Middle frontal gyrus (tissue), 1 donor: ENCODE results near the gene TTLL1.

Source experiments
- DNase-seq: peaks from one replicate; pipeline ENCODE4 v3.0.0-alpha.2; 2015; ENCODE audit warnings: low spot score; ENCODE audit errors: extremely low spot score

TTLL1 gene

GRCh38 chr22:43088984-43089717, at the start of gene TTLL1:
TSS of gene TTLL1 (minus strand) at chr22:43089391. CDS start at chr22:43075586, 13,805 bp downstream.
- DNase-seq = peak; percentile 78

- DNase-seq = no peak
Measured at GRCh38 chr22:43136801-43137200, 47.6 kb upstream of the TTLL1 start.

DNA sequence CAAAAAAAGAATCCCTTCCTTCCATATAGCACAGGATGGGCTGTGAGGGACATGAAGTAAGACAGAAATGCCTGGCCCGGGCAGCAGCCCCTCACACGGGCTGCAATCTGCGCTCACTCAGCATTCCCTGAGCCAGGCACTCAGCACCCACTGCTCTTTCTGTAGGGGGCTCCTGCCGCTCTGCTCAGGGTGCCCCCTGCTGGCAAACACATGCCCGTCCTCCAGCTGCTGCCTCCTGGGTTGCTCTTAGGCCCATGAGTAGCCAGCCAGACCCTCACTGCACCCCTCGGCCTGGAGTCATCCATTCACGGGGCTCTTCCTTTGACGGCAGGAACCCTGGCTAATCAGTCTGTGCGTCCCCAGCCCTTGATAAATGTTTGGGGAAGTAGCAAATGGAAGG, 47.1 kb upstream of the TTLL1 start:
- no peak for DNase-seq

DNA sequence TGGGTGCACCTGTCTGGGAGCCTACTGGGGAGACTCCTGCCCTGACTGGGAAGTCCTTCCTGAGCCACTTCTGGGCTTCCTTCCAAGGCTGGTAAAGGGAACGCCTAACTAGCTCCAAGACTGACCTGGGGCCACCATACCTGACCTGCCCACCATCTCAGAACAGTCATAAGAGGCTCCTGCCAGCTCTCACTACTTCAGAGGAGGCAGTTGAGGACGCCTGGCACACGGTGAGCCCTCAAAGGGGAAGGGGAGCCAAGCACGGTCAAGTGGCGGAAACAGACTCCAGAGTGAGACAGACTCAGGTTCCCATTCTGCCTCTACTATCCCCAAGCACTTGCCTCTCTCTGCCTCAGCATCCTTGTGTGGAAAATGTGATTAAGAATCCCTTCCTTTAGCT, 46.4 kb upstream of the TTLL1 start:
- no peak for DNase-seq

GRCh38 chr22:43134553-43134952, 45.4 kb upstream of the TTLL1 start:
- DNase-seq = no peak

GRCh38 chr22:43133401-43133800, 44.2 kb upstream of the TTLL1 start:
- DNase-seq = no peak

DNA sequence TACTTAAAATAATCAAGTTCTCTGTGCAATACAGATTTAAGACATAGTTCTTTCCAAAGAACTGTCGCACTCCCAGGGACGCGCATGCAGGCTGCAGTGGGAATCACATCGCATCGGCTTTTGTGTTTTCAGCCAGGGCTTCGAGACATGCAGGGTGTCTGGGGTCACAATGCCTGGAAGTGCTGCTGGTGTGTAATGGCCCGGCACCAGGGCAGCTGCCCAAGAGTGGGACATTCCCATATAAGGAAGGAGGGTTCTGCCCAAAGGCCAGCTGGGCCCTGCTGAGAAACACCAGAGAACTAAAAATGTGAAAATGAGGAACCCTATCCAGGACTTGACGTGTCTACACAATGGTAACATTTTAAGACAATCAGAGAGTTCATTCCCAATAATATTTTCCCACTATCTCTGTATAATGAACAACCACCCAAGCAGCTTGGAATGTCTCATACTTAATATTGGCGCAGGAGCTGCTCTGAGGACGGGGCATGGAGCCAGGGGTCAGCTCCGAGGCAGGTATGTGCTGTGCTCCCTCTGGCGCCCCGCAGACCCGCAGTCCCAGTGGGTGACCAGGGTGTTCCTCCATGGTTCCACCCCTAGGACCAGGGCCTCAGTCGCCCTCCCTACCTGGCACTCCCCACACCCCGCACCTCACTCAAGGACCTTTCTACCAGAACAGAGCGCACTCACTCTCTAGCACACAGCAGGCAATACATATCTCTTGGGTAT, 42.7 kb upstream of the TTLL1 start:
- no peak for DNase-seq

GRCh38 chr22:43129426-43130425, 40.5 kb upstream of the TTLL1 start:
- DNase-seq = no peak

DNA sequence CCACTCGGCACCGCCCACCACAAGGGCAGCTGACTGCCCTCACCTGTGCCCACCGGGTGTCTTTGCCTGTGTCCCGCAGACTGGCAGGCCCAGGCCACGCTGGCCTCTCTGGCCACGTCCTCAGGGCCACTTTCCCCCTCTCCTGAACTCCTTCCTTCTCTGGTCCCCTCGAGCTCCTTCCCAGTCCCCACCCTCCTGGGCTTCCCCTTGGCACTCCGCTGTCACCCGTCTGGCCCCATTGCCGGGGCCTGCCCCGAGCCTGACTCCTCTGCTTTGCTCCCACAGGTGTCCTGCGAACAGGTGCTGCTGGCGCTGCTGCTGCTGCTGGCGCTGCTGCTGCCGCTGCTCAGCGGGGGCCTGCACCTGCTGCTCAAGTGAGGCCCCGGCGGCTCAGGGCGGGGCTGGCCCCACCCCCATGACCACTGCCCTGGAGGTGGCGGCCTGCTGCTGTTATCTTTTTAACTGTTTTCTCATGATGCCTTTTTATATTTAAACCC, 39.8 kb upstream of the TTLL1 start:
- DNase-seq = no peak

DNA sequence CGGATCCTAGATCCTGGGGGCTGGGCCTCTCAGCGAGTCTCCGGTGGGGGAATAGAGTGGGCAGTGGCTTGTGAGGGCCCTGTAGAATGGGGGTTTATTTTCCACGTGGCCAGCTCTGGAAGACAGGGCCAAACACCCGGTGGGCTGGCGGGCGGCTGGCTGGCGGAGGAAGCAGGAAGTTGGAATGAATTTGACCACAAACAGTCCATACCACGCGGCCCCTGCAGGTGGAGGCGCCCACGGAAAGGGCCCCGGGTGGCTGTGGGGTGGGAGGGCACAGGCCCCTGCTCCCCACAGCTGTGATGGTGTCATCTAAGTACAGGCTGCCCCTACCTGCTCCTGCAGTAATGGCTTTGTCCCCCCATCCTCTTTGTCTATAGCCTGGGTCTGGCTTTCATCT, 38.9 kb upstream of the TTLL1 start:
- no peak for DNase-seq

GRCh38 chr22:43127166-43127908, 38.1 kb upstream of the TTLL1 start:
- no peak for DNase-seq

DNA sequence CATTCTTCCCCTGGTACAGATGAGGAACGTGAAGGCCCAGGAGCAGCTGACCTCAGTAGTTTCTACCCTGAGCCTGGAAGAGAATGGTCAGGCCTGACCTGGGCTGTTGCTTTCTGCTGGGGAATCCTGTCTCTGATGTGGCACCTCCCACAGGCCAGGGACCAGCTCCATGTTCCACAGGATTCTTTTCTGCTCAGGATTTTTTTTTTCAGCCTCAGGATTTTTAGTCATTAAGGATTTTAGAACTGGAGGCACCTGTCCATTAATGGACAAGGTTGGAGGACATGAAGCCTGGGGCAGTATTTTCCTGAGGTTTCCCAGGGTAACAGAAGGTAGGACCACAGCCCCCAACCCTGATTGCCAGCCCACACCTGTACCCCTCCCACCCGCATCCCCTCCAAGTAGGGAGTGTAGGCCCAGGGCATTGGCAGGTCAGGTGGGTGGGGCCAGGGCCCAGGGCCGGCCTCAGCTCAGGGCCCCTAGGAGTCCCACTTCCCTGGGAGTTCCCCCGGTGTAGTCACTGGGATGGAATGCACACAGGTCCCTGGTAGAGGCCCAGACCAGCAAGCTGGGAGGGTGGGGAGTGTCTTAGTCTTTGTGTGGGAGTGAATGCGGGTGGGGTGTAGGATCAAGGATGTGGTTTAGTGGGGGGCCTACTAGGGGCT, 37.4 kb upstream of the TTLL1 start:
- no peak for DNase-seq

DNA sequence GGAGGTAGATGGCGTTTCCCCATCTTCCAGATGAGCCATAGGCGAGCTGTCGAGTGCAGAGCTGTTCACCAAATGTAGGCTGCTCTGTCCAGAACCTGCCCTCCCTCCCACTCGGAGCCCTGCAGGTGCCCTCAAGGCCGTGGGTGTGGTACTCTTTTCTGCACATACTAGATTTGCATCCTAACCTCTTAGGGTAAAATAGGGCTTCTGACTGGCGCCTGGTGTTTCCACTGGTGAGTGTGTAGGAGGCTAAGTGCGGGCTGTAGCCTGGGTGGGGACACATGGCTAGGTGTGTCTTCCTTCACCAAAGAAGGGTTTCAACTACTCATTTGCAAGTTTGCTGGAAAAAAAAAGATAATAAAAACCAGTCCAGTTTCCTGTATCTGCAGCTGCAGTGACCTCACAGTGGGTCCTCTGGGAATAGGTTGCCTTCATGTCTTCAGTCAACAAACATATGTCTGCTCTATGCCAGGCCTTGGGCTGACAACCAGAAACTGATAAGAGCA, 29.8 kb upstream of the TTLL1 start:
- DNase-seq = no peak

GRCh38 chr22:43118024-43118849, 29.0 kb upstream of the TTLL1 start:
- DNase-seq = no peak

GRCh38 chr22:43116932-43117331, 27.7 kb upstream of the TTLL1 start:
- DNase-seq = no peak

GRCh38 chr22:43114958-43115357, 25.8 kb upstream of the TTLL1 start:
- DNase-seq = no peak

- DNase-seq = no peak
Measured at GRCh38 chr22:43113526-43114251, 24.5 kb upstream of the TTLL1 start.

- DNase-seq = no peak
Measured at GRCh38 chr22:43110927-43111623, 21.9 kb upstream of the TTLL1 start.
